HCT116 (cell line): Measurements from ENCODE around the gene MED13L. TPM values are rescaled to one million over a fixed set of nuclear protein-coding genes. Genes with fewer than 3 reads are reported as not detected.

ENCODE experiments used
- ATAC-seq: fragments of 200-7000 bp; cut with Tn5 transposase; 2 replicates; pipeline ENCODE4 v1.9.1; 2020; ENCODE audit warnings: mild to moderate bottlenecking, moderate library complexity
- BruUV-seq: library from RNA; stranded (reverse); fragments of 400-500 nt; replicated peaks from 2 replicates; lab custom pipeline; 2021; lab: Mats Ljungman, UMichigan
- CTCF ChIA-PET: fragments of 300-600 bp; sonication (Branson Sonifier 250); formaldehyde crosslinking; loops from one replicate; lab custom pipeline; 2021; ENCODE audit warnings: antibody characterized with exemption; lab: Charles Lee
- POLR2A ChIA-PET: fragments of 300-600, 350-600 bp; sonication (Branson Sonifier 250); formaldehyde crosslinking; loops from one replicate; lab custom pipeline; 2021; ENCODE audit warnings: antibody characterized with exemption; lab: Charles Lee
- RAD21 ChIA-PET, 2 experiments: fragments of 300-600 bp; sonication (Branson Sonifier 250); formaldehyde crosslinking; loops; one replicate each; lab custom pipeline; 2023; ENCODE audit warnings: low total read pairs in 2 of 2; ENCODE audit not compliant: uncharacterized antibody in 2 of 2, unreplicated experiment in 2 of 2, low non-redundant PET in 1 of 2; lab: Charles Lee
- DNase-seq: peaks from one replicate; pipeline ENCODE4 v3.0.0-alpha.2; 2010; ENCODE audit warnings: low read depth, low spot score
- H2AFZ ChIP-seq: fragments of 200-600 bp; shearing (Covaris generic), sonication (generic); 2 replicates; pipeline ENCODE4 v1.6.1; 2017; ENCODE audit warnings: low read depth, mixed run types, mixed read lengths, antibody characterized with exemption, low read length; ENCODE audit not compliant: poor library complexity, severe bottlenecking
- H3K27ac ChIP-seq: 2 replicates; pipeline ENCODE4 v1.5.1; 2012; ENCODE audit warnings: low read depth, low read length
- H3K27me3 ChIP-seq: fragments of 200-600 bp; sonication (generic); 2 replicates; pipeline ENCODE4 v1.6.1; 2016; ENCODE audit warnings: mixed run types, low read length, mixed read lengths; ENCODE audit not compliant: insufficient read depth
- H3K36me3 ChIP-seq, 2 experiments: fragments of 200-500 bp in 1 of 2; fragments of 200-600 bp in 1 of 2; sonication (Bioruptor generic) in 1 of 2; sonication (generic) in 1 of 2; 2 replicates each; pipeline versions ENCODE4 v1.5.1 to v1.6.1; 2014 to 2016; ENCODE audit warnings: low read length in 2 of 2, inconsistent platforms in 1 of 2, mixed read lengths in 1 of 2, mixed run types in 1 of 2; ENCODE audit not compliant: insufficient read depth in 2 of 2, control insufficient read depth in 1 of 2
- H3K4me1 ChIP-seq, 2 experiments: fragments of 200-600 bp in 1 of 2; sonication (generic) in 1 of 2; 2 replicates each; pipeline versions ENCODE4 v1.5.1 to v1.6.1; 2012 to 2017; ENCODE audit warnings: low read length in 2 of 2, inconsistent platforms in 1 of 2, mild to moderate bottlenecking in 1 of 2, mixed read lengths in 1 of 2, mixed run types in 1 of 2, moderate library complexity in 1 of 2; ENCODE audit not compliant: insufficient read depth in 2 of 2, control insufficient read depth in 1 of 2
- H3K4me2 ChIP-seq: fragments of 200-600 bp; sonication (generic); 2 replicates; pipeline ENCODE4 v1.6.1; 2017; ENCODE audit warnings: mixed run types, low read length, mixed read lengths
- H3K4me3 ChIP-seq, 2 experiments: fragments of 200-600 bp in 1 of 2; sonication (generic) in 1 of 2; replicated peaks in 1 of 2; 2 replicates each; pipeline ENCODE4 v1.5.1; 2011 to 2016; ENCODE audit warnings: low read length in 2 of 2, control low read depth in 1 of 2, low read depth in 1 of 2, mild to moderate bottlenecking in 1 of 2, mixed read lengths in 1 of 2, mixed run types in 1 of 2
- H3K79me2 ChIP-seq: fragments of 200-600 bp; sonication (generic); 2 replicates; pipeline ENCODE4 v1.6.1; 2017; ENCODE audit warnings: mild to moderate bottlenecking, mixed run types, low read length, moderate library complexity, mixed read lengths; ENCODE audit not compliant: insufficient read depth
- H3K9ac ChIP-seq: fragments of 200-600 bp; sonication (generic); 2 replicates; pipeline ENCODE4 v1.6.1; 2016; ENCODE audit warnings: low read length, mixed read lengths
- H3K9me2 ChIP-seq: fragments of 200-600 bp; sonication (generic), shearing (Covaris generic); 2 replicates; pipeline ENCODE4 v1.6.1; 2017; ENCODE audit warnings: mixed run types, mild to moderate bottlenecking, moderate library complexity; ENCODE audit not compliant: insufficient read depth
- H3K9me3 ChIP-seq, 2 experiments: fragments of 200-500 bp in 1 of 2; fragments of 200-600 bp in 1 of 2; sonication (Bioruptor generic) in 1 of 2; sonication (generic) in 1 of 2; 2 replicates each; pipeline ENCODE4 v1.6.1; 2014 to 2017; ENCODE audit warnings: low read length in 2 of 2, mixed read lengths in 2 of 2, inconsistent platforms in 1 of 2, low read depth in 1 of 2, mild to moderate bottlenecking in 1 of 2, mixed run types in 1 of 2, moderate library complexity in 1 of 2; ENCODE audit not compliant: control insufficient read depth in 1 of 2, insufficient read depth in 1 of 2
- H4K20me1 ChIP-seq: fragments of 200-600 bp; sonication (generic), shearing (Covaris generic); 2 replicates; pipeline ENCODE4 v1.6.1; 2017; ENCODE audit warnings: mixed run types, mild to moderate bottlenecking, moderate library complexity; ENCODE audit not compliant: insufficient read depth
- CEBPB ChIP-seq: IDR thresholded peaks from 2 replicates; pipeline ENCODE4 v1.6.1; 2012; ENCODE audit warnings: low read depth
- EGR1 ChIP-seq: IDR thresholded peaks from 2 replicates; pipeline ENCODE4 v1.6.1; 2012; ENCODE audit warnings: low read depth
- ELF1 ChIP-seq: IDR thresholded peaks from 2 replicates; pipeline ENCODE4 v1.6.1; 2012; ENCODE audit warnings: low read depth, borderline replicate concordance
- EZH2phosphoT487 ChIP-seq: fragments of 200-600 bp; IDR thresholded peaks from 2 replicates; pipeline ENCODE4 v1.6.1; 2018; ENCODE audit warnings: antibody characterized with exemption, borderline replicate concordance
- POLR2A ChIP-seq: IDR thresholded peaks from 2 replicates; pipeline ENCODE4 v1.7.0; 2011; ENCODE audit warnings: borderline replicate concordance; ENCODE audit not compliant: insufficient read depth, insufficient read length; ENCODE audit errors: extremely low read depth
- SIN3A ChIP-seq: IDR thresholded peaks from 2 replicates; pipeline ENCODE4 v1.6.1; 2012; ENCODE audit warnings: low read depth
- SP1 ChIP-seq: IDR thresholded peaks from 2 replicates; pipeline ENCODE4 v1.6.1; 2012; ENCODE audit warnings: low read depth
- TCF7L2 ChIP-seq: IDR thresholded peaks from 2 replicates; pipeline ENCODE4 v1.7.0; 2011; ENCODE audit warnings: borderline replicate concordance, inconsistent platforms; ENCODE audit not compliant: insufficient read depth, insufficient read length; ENCODE audit errors: extremely low read depth
- intact Hi-C: fragments of 100-400 bp; cut with micrococcal nuclease; formaldehyde crosslinking; loops from 2 replicates; pipeline ENCODE4 v1.10.0; 2022
- total RNA-seq: library from RNA; stranded (reverse); gene quantifications from one replicate; pipeline ENCODE4 v1.2.1, GENCODE V29; 2021; ENCODE audit not compliant: unreplicated experiment
- TF ChIP-seq, protein P1 (sequence below): IDR thresholded peaks from 2 replicates; pipeline ENCODE4 v1.6.1; 2012
- TF ChIP-seq, protein P2 (sequence below): IDR thresholded peaks from 2 replicates; pipeline ENCODE4 v1.6.1; 2011; ENCODE audit warnings: mild to moderate bottlenecking, low read length, moderate library complexity; ENCODE audit not compliant: insufficient replicate concordance; ENCODE audit errors: extremely low read depth

MED13L gene
- total RNA-seq, 1 experiment from 2014 or later = 176 TPM

DNA sequence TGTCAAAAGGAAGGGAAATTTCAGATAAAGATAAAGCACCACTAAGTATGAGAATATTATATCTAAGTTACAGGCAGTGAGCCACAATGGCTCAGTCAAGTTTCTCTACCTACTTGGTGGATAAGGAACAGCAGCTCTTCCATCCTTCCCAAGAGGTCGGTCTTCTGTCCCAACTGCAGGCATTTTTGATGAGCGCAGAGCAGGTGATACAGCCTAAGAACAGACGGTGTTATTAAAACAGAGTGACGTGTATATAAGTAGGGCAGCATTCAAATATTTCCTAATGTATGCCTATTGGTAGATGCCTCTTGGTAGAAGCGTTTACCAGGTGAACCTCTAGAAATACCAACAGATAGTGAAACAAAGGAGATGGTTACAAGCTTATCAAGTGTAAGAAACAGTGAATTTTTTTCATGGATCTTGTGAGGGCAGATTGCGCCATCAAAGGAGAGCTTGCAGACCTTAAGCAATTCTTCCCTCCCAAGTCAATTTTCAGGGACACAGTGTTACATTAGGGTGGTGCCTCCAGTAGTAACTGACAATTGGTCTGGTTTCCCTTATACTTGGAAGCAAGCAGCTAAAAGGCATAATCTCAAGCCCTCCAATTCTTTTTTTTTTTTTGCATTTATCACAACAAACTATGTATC is 274.5 kb downstream of the MED13L start:
- intact Hi-C loops = no loop called here
- H3K4me3 ChIP-seq = no peak overlapping the region
- no peak overlapping the region for H3K9ac ChIP-seq
- DNase-seq = no peak
- H3K9me2 ChIP-seq = no peaks in the 10 kb centered on the region
- CTCF ChIA-PET = interaction anchor here (0.9 kb wide), 1 partner anchor 14 kb away, joined by 3 read pairs; no protein-coding TSS in a partner anchor
- H3K27ac ChIP-seq = no peak overlapping the region
- H3K9me3 ChIP-seq = no peaks in the 10 kb centered on the region
- no TSS peak for BruUV-seq
- peaks cover 70% of the 10 kb centered on the region for H3K79me2 ChIP-seq
- no peak overlapping the region for H2AFZ ChIP-seq
- H4K20me1 ChIP-seq = 0 out of 2 replicates have a peak, but pooled peaks cover 8% of the 10 kb centered on the region
- no peaks in the 10 kb centered on the region for H3K27me3 ChIP-seq
- RAD21 ChIA-PET = no interaction called here
- TF ChIP-seq TCF7L2 = no peak
- no peak for TF ChIP-seq SP1
- no peak for TF ChIP-seq EGR1
- no peak for TF ChIP-seq ELF1
- TF ChIP-seq CEBPB = no peak
- no peak for TF ChIP-seq POLR2A
- TF ChIP-seq, protein P1, sequence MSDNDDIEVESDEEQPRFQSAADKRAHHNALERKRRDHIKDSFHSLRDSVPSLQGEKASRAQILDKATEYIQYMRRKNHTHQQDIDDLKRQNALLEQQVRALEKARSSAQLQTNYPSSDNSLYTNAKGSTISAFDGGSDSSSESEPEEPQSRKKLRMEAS = no peak
- TF ChIP-seq EZH2phosphoT487 = no peak
- TF ChIP-seq SIN3A = no peak
- TF ChIP-seq, protein P2, sequence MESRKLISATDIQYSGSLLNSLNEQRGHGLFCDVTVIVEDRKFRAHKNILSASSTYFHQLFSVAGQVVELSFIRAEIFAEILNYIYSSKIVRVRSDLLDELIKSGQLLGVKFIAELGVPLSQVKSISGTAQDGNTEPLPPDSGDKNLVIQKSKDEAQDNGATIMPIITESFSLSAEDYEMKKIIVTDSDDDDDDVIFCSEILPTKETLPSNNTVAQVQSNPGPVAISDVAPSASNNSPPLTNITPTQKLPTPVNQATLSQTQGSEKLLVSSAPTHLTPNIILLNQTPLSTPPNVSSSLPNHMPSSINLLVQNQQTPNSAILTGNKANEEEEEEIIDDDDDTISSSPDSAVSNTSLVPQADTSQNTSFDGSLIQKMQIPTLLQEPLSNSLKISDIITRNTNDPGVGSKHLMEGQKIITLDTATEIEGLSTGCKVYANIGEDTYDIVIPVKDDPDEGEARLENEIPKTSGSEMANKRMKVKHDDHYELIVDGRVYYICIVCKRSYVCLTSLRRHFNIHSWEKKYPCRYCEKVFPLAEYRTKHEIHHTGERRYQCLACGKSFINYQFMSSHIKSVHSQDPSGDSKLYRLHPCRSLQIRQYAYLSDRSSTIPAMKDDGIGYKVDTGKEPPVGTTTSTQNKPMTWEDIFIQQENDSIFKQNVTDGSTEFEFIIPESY = no peak
- H3K4me1 ChIP-seq = peaks cover 0 to 9% of the 10 kb centered on the region in 2 experiments; a peak in 1 of 4 replicates
- no peak overlapping the region for H3K4me2 ChIP-seq
- ATAC-seq = no peak
- POLR2A ChIA-PET = no interaction called here
- H3K36me3 ChIP-seq = peaks cover 29 to 31% of the 10 kb centered on the region in 2 experiments
